ENCODE data around the gene AGBL4. TPM values are rescaled to one million over a fixed set of nuclear protein-coding genes. Genes with fewer than 3 reads are reported as not detected.

Gene AGBL4
- total RNA-seq, 2 experiments from 2014 or later = not detected

- ATAC-seq = no peak
Measured at GRCh38 chr1:48715921-48716320, 1307.8 kb downstream of the AGBL4 start.

GRCh38 chr1:48710915-48711314, 1312.8 kb downstream of the AGBL4 start:
- no peak for ATAC-seq
- ChIA-PET POLR2A (no interaction called here), CTCF (no interaction called here)

More at GRCh38 chr1:48715921-48716320, 1307.8 kb downstream of the AGBL4 start:
- H3K4me3 Mint-ChIP-seq = no peak overlapping the region
- no peak for DNase-seq
- ChIA-PET CTCF (no interaction called here), POLR2A (no interaction called here)
- H3K36me3 Mint-ChIP-seq (ENCODE audit: low read depth) = no peaks in the 10 kb centered on the region
- intact Hi-C loops (cut with DNase I, micrococcal nuclease) = no loop called here
- H3K4me1 Mint-ChIP-seq = no peaks in the 10 kb centered on the region
- H3K27me3 Mint-ChIP-seq = no peaks in the 10 kb centered on the region
- no peak overlapping the region for H3K27ac Mint-ChIP-seq
- H3K9me3 Mint-ChIP-seq (ENCODE audit: low read depth) = no peaks in the 10 kb centered on the region

GRCh38 chr1:48710318-48710717, 1313.4 kb downstream of the AGBL4 start:
- Mint-ChIP-seq H3K4me3 (no peak overlapping the region), H3K27ac (no peak overlapping the region), H3K36me3 (ENCODE audit: low read depth) (no peaks in the 10 kb centered on the region), H3K4me1 (no peaks in the 10 kb centered on the region), H3K27me3 (no peaks in the 10 kb centered on the region), H3K9me3 (ENCODE audit: low read depth) (no peaks in the 10 kb centered on the region)
- intact Hi-C loops (cut with DNase I, micrococcal nuclease) = no loop called here
- POLR2A ChIA-PET = no interaction called here
- DNase-seq (no peak), ATAC-seq (no peak)
- CTCF ChIA-PET = no interaction called here

More at GRCh38 chr1:48710915-48711314, 1312.8 kb downstream of the AGBL4 start:
- Mint-ChIP-seq H3K27me3 (no peaks in the 10 kb centered on the region), H3K27ac (no peak overlapping the region), H3K9me3 (ENCODE audit: low read depth) (no peaks in the 10 kb centered on the region), H3K4me1 (no peaks in the 10 kb centered on the region), H3K4me3 (no peak overlapping the region), H3K36me3 (ENCODE audit: low read depth) (no peaks in the 10 kb centered on the region)
- intact Hi-C loops (cut with DNase I, micrococcal nuclease) = no loop called here
- no peak for DNase-seq

- H3K9me3 Mint-ChIP-seq (ENCODE audit: low read depth) = no peaks in the 10 kb centered on the region
- intact Hi-C loops (cut with DNase I, micrococcal nuclease) = no loop called here
- CTCF ChIA-PET = no interaction called here
- no peaks in the 10 kb centered on the region for H3K4me1 Mint-ChIP-seq
- DNase-seq = no peak
- peaks cover 6% of the 10 kb centered on the region for H3K27me3 Mint-ChIP-seq
- H3K27ac Mint-ChIP-seq = no peak overlapping the region
- no peak for ATAC-seq
- H3K4me3 Mint-ChIP-seq = no peak overlapping the region
- POLR2A ChIA-PET = no interaction called here
- no peaks in the 10 kb centered on the region for H3K36me3 Mint-ChIP-seq (ENCODE audit: low read depth)
Measured at GRCh38 chr1:48704736-48705135, 1319.0 kb downstream of the AGBL4 start.

GRCh38 chr1:48701445-48701844, 1322.3 kb downstream of the AGBL4 start:
- no peak for ATAC-seq
- no peaks in the 10 kb centered on the region for H3K36me3 Mint-ChIP-seq (ENCODE audit: low read depth)
- H3K9me3 Mint-ChIP-seq (ENCODE audit: low read depth) = no peaks in the 10 kb centered on the region
- ChIA-PET POLR2A (no interaction called here), CTCF (no interaction called here)
- no peak for DNase-seq
- no peak overlapping the region for H3K27ac Mint-ChIP-seq
- H3K27me3 Mint-ChIP-seq = peaks cover 13% of the 10 kb centered on the region
- intact Hi-C loops (cut with DNase I, micrococcal nuclease) = no loop called here
- no peaks in the 10 kb centered on the region for H3K4me1 Mint-ChIP-seq
- no peak overlapping the region for H3K4me3 Mint-ChIP-seq

- Mint-ChIP-seq H3K4me1 (no peaks in the 10 kb centered on the region), H3K27me3 (peaks cover 7% of the 10 kb centered on the region), H3K9me3 (ENCODE audit: low read depth) (no peaks in the 10 kb centered on the region), H3K4me3 (no peak overlapping the region), H3K27ac (no peak overlapping the region), H3K36me3 (ENCODE audit: low read depth) (no peaks in the 10 kb centered on the region)
- ATAC-seq (no peak), DNase-seq (peak; percentile 76)
- ChIA-PET CTCF (interaction anchor here (0.6 to 2.4 kb wide), 8 partner anchors 17 to 461 kb away, joined by 3 to 11 read pairs (median 4); no protein-coding TSS in a partner anchor), POLR2A (no interaction called here)
- intact Hi-C loops (cut with DNase I, micrococcal nuclease) = loop anchor here (2.0 to 10.0 kb wide), 3 partner anchors 124 to 145 kb away; no protein-coding TSS in a partner anchor
Measured at GRCh38 chr1:48697066-48697707, 1326.6 kb downstream of the AGBL4 start.

- Mint-ChIP-seq H3K4me1 (no peaks in the 10 kb centered on the region), H3K4me3 (no peak overlapping the region), H3K36me3 (ENCODE audit: low read depth) (no peaks in the 10 kb centered on the region), H3K9me3 (ENCODE audit: low read depth) (no peaks in the 10 kb centered on the region), H3K27ac (no peak overlapping the region), H3K27me3 (peaks cover 9% of the 10 kb centered on the region)
- ATAC-seq (no peak), DNase-seq (no peak)
- ChIA-PET CTCF (interaction anchor here (0.7 to 2.4 kb wide), 4 partner anchors 12 to 99 kb away, joined by 3 to 11 read pairs (median 5); no protein-coding TSS in a partner anchor), POLR2A (no interaction called here)
- intact Hi-C loops (cut with DNase I, micrococcal nuclease) = loop anchor here (5.0 to 10.0 kb wide), 2 partner anchors 140 to 143 kb away; no protein-coding TSS in a partner anchor
Measured at GRCh38 chr1:48695161-48695560, 1328.6 kb downstream of the AGBL4 start.

GRCh38 chr1:48693674-48694320, 1330.0 kb downstream of the AGBL4 start:
- DNase-seq = no peak
- Mint-ChIP-seq H3K27ac (no peak overlapping the region), H3K27me3 (peaks cover 4% of the 10 kb centered on the region), H3K36me3 (ENCODE audit: low read depth) (no peaks in the 10 kb centered on the region), H3K9me3 (ENCODE audit: low read depth) (no peaks in the 10 kb centered on the region), H3K4me3 (no peak overlapping the region), H3K4me1 (no peaks in the 10 kb centered on the region)
- intact Hi-C loops (cut with DNase I, micrococcal nuclease) = loop anchor here in 1 of 2 experiments (10.0 kb wide), 1 partner anchor 139 kb away; no protein-coding TSS in a partner anchor
- CTCF ChIA-PET = interaction anchor here (0.6 kb wide), 1 partner anchor 1304 kb away, joined by 3 read pairs; no protein-coding TSS in a partner anchor
- POLR2A ChIA-PET = no interaction called here
- ATAC-seq = no peak

GRCh38 chr1:48693180-48693579, 1330.6 kb downstream of the AGBL4 start:
- H3K27me3 Mint-ChIP-seq = peaks cover 4% of the 10 kb centered on the region
- ATAC-seq (no peak), DNase-seq (no peak)
- ChIA-PET CTCF (interaction anchor here (1.5 kb wide), 1 partner anchor 16 kb away, joined by 7 read pairs; no protein-coding TSS in a partner anchor), POLR2A (no interaction called here)
- H3K4me3 Mint-ChIP-seq = no peak overlapping the region
- H3K36me3 Mint-ChIP-seq (ENCODE audit: low read depth) = no peaks in the 10 kb centered on the region
- no peaks in the 10 kb centered on the region for H3K9me3 Mint-ChIP-seq (ENCODE audit: low read depth)
- H3K27ac Mint-ChIP-seq = no peak overlapping the region
- intact Hi-C loops (cut with DNase I, micrococcal nuclease) = loop anchor here in 1 of 2 experiments (10.0 kb wide), 1 partner anchor 138 kb away; no protein-coding TSS in a partner anchor
- H3K4me1 Mint-ChIP-seq = no peaks in the 10 kb centered on the region

- CTCF ChIA-PET = interaction anchor here (1.5 kb wide), 1 partner anchor 15 kb away, joined by 7 read pairs; no protein-coding TSS in a partner anchor
- no peaks in the 10 kb centered on the region for H3K36me3 Mint-ChIP-seq (ENCODE audit: low read depth)
- H3K27ac Mint-ChIP-seq = no peak overlapping the region
- ATAC-seq (no peak), DNase-seq (no peak)
- peaks cover 2% of the 10 kb centered on the region for H3K27me3 Mint-ChIP-seq
- H3K4me3 Mint-ChIP-seq = no peak overlapping the region
- POLR2A ChIA-PET = no interaction called here
- no peaks in the 10 kb centered on the region for H3K4me1 Mint-ChIP-seq
- no peaks in the 10 kb centered on the region for H3K9me3 Mint-ChIP-seq (ENCODE audit: low read depth)
- intact Hi-C loops (cut with DNase I, micrococcal nuclease) = loop anchor here in 1 of 2 experiments (10.0 kb wide), 1 partner anchor 137 kb away; no protein-coding TSS in a partner anchor
Measured at GRCh38 chr1:48692235-48692634, 1331.5 kb downstream of the AGBL4 start.

- DNase-seq (no peak), ATAC-seq (peak; percentile 68)
- POLR2A ChIA-PET = no interaction called here
- Mint-ChIP-seq H3K4me3 (no peak overlapping the region), H3K9me3 (ENCODE audit: low read depth) (no peaks in the 10 kb centered on the region), H3K27me3 (peaks cover 2% of the 10 kb centered on the region), H3K4me1 (no peaks in the 10 kb centered on the region), H3K36me3 (ENCODE audit: low read depth) (no peaks in the 10 kb centered on the region), H3K27ac (no peak overlapping the region)
- CTCF ChIA-PET = no interaction called here
- intact Hi-C loops (cut with DNase I, micrococcal nuclease) = loop anchor here in 1 of 2 experiments (10.0 kb wide), 1 partner anchor 137 kb away; no protein-coding TSS in a partner anchor
Measured at GRCh38 chr1:48691429-48692001, 1332.2 kb downstream of the AGBL4 start.

Measured in activated CD4-positive, alpha-beta T cell treated with anti-CD3 and anti-CD28 coated beads for 36 hours (primary cell).